ENCODE data around the gene DNAJB13.

Gene DNAJB13

DNA sequence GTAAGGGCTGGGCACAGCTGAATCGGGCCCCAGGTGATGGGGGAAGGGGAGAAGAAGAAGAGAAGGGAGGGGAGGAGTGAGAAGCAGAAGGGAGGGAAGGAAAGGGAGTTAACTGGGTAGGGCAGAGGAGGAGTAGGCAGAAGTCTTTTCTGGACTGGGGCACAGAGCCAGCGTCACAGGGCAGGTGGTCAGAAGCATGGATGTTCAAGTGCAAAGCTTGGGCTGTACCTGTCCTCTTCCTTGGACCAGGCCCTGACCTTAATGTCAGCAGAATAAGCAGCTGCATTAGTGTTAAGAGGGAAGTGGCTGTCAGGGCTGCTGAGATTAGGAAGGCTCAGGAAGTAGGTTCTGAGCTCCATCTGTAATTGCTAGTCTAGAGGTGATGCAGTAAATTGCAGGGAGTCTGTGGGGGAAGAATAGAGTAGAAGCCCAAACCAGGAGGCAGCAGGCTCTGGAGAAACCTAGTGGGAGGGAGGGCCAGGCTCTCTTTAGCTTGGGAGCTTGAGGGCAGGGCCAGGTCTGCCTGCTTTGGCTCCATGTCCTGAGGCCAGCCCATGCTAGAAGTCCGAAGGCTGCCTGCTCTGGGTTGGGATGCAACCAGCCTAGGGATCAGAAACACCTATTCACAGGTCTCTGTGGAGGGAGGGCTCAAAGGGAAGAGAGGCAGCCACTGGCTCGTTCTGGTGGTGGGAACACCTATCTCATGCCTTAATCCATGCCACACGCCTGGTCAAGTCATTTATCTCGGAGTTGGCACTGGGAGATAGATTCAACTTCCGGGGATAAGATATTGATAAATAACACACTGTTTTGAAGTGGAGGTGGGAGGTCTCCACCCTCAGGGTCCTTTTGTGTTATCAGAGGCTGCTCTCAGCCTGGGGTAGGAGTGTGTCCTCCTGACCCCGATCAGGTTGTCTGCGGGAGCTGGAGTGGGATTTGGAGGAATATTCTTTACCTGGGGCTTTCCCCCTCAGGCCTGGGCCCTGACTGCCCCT is 59.8 kb downstream of the DNAJB13 start:
- DNase-seq (ENCODE audit: extremely low spot score, insufficient read length, low read depth) (no peak), FAIRE-seq (no peak)

DNA sequence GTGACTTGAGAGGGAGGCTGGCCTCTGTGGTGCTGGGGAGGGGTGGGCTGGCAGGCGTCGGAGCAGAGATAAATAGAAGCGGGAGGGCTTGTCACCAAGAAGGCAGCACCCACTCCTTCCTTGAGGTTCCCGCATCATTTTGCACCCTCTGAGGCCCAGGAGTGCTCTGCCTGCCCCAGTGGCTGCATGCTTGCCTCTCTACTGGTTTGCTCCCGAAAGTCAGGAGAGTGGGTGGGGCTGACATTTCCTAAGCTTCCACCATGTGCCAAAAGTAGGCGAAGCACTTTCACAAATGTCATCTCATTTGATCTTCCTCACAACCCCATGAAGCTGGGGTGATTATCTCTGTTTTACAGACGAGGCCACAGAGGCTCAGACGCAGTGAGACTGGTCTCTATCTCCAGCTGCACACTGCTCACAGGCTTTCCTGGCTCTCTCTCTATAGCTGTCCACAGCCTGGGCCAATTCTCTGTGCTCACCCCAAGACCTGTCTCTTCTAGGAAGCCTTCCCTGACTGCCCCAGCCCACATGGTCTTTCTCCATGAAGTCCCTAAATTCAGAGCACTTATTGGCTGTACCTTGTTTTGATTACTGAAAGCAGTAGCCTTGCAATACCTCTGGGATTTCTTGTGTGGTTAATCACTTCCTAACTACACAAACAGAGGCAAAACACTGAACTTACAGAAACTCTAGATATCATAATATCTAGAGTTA is 60.7 kb downstream of the DNAJB13 start:
- FAIRE-seq (peak; percentile 88), DNase-seq (ENCODE audit: extremely low spot score, insufficient read length, low read depth) (peak; percentile 44)

DNA sequence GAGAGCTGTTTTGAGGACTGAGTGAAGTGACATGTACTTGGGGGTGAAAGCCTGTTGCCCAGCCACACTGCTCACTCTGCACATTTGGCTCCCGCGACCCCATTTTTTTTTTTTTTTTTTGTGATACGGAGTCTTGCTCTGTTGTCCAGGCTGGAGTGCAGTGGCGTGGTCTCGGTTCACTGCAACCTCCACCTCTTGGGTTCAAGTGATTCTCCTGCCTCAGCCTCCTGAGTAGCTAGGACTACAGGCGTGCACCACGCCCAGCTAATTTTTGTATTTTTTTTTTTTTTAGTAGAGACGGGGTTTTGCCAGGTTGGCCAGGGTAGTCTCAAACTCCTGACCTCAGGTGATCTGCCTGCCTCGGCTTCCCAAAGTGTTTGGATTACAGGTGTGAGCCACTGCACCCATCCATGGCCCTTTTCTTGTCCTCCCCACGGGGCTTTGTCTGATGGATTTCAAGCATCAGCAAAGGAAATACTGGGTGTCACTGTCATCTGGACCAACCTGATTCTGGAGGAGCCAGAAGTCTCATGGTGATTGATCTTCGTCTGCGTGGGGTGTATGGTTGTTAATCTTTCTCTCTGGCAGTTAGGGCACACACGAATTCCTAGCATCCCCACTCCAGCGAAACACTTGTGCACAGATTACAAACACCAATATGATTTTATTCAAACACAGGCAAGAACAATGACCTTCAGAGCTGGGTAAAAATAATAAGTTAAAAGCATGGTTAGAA is 61.4 kb downstream of the DNAJB13 start:
- no peak for FAIRE-seq
- DNase-seq (ENCODE audit: extremely low spot score, insufficient read length, low read depth), result no peak

GRCh38 chr11:74013141-74013540 is 62.3 kb downstream of the DNAJB13 start:
- FAIRE-seq, result no peak
- DNase-seq (ENCODE audit: extremely low spot score, insufficient read length, low read depth), result no peak

DNA sequence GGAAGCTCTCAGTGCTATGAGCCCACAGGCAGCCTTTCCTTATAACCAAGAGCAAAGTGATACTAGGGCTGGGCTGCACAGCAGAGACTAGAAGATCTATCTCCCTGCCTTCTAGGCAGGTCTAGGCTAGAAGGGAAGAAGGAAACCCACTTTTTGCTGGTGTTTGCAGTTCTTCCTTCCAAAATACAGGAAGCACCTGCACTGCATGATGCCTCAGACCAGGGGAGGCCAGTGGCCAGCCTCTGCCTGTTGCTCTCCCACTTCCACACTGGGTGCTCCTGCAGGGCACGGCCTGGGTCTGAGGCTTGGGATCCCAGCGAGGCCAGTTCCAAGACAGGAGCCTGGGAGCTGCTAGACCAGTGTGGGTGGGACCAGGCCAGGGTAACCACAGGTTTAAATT is 64.1 kb downstream of the DNAJB13 start:
- DNase-seq (ENCODE audit: extremely low spot score, insufficient read length, low read depth) (no peak), FAIRE-seq (no peak)

GRCh38 chr11:74015919-74016684 is 65.3 kb downstream of the DNAJB13 start:
- no peak for DNase-seq (ENCODE audit: extremely low spot score, insufficient read length, low read depth)
- FAIRE-seq, result no peak

DNA sequence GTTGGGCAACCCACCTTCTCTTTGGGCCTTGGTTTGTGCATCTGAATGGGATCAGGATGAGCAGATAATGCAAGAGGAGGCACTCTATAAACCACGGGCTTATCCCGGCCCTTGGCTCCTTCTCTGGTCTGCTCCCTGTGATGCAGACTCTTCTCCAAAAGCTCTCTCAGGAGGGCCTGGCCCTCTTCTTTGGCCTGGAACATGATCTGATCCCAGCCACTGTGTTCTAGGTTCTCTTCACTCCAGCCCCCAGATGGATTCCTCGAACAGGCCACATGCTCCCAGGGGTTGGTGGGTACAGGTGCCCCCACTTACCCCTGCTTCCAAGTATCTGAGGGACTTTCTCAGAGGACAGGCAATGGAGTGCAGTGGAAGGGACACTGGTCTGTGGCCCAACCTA is 66.8 kb downstream of the DNAJB13 start:
- DNase-seq (ENCODE audit: extremely low spot score, insufficient read length, low read depth) (no peak), FAIRE-seq (no peak)

DNA sequence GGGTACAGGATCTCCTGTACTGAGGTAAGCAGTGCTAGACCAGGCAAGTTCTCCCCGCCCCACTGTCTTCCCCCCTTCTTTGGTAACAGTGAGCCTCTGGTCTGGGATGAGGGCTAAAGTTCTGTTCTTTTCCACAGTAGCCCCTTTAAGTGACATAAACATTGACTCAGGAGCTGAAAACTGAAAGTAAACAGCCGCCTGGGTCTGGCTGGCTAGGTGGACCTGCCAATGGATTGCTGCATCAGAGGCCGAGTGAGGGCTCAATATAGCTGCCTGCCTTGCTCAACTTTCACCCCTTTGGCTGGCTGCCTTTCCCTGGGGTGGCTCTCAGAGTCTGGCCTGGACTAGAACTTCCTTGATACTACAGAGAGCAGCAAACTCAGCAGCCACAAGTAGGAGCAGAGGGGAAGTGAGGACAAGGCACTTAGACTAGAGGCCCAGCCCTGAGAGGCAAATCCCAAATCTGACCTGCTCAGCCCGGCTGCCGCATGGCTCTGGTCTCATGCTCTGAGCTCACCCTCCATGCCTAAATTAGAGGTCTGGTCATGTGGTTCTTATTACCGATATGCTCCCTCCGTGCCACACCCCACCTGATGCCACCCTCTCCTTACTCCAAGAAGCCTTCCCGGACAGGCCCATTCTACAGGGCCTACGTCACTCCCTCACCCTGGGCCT is 67.6 kb downstream of the DNAJB13 start:
- FAIRE-seq (no peak), DNase-seq (ENCODE audit: extremely low spot score, insufficient read length, low read depth) (no peak)

DNA sequence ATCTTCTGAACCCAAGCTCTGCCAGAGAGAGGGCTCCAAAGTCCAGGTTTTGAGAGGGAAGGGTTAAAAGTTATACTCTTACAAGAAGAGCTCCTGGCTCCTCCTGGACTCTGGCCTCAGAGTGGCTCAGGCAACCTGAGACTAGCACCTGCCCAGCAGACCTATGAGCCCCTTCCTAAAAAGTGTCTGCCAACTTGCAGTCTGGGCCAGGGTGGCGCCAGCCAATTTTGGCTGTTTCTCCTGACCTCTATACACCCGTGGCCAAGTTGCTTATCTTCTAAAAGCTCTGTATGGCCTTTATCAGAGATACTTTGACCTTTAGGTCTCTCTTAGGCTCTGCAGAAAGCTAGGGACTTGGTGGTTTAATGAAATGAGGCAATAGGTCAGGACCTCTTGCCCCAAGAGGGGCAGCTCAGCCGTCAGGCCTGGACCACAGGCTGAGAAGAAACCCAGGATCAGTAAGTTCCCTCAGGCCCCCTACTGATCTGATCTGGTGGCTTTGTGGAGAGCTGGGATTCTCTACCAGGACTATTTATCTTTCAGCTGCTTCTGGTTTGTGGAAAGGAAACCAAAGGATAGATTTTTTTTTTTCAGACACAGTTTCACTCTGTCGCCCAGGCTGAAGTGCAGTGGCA is 68.4 kb downstream of the DNAJB13 start:
- FAIRE-seq, result no peak

DNA sequence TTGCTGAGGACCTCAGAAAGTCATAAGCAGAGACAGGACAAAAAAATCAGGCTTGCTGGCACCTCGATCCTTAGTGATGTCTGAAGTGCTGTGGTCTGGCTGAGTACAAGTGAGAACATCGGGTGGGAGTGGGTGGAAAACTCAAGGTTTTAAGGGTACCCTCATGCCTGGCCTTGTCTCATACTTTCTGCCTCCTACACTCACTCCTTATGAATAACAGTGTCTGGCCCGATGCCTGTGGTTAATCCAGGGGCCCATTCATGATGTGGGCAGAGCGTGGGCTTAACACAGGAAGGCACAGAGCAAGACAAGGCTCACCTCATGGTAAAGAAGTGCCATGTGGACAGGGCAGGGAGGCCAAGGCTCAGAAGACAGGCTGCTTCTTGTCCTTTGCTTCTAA is 69.0 kb downstream of the DNAJB13 start:
- no peak for FAIRE-seq
- no peak for DNase-seq (ENCODE audit: extremely low spot score, insufficient read length, low read depth)

More for the DNA sequence above, 68.4 kb downstream of the DNAJB13 start:
- no peak for DNase-seq (ENCODE audit: extremely low spot score, insufficient read length, low read depth)

Data from GM18507 (cell line).